ENCODE measurements around the gene CLASP1. TPM values are rescaled to one million over a fixed set of nuclear protein-coding genes. Genes with fewer than 3 reads are reported as not detected.
A peak's percentile ranks its signal among the peaks of the same experiment; 100 is the strongest.
"Not testable (repeated sequence)": the region's sequence is repeated elsewhere in the genome, so short reads cannot be mapped to it uniquely, and the experiment has no call there.

Gene CLASP1
- total RNA-seq, 2 donors from 2014 or later = 86.7 to 138 TPM

GRCh38 chr2:121489911-121490583, 159.2 kb downstream of the CLASP1 start:
- Mint-ChIP-seq H3K4me1 (peaks cover 14% of the 10 kb centered on the region), H3K9me3 (no peaks in the 10 kb centered on the region), H3K36me3 (ENCODE audit: low read depth) (peaks cover 37% of the 10 kb centered on the region)

GRCh38 chr2:121489284-121489683, 160.0 kb downstream of the CLASP1 start:
- Mint-ChIP-seq H3K27me3 (no peaks in the 10 kb centered on the region), H3K9me3 (no peaks in the 10 kb centered on the region), H3K4me3 (no peak overlapping the region), H3K27ac (no peak overlapping the region), H3K36me3 (ENCODE audit: low read depth) (peaks cover 37% of the 10 kb centered on the region), H3K4me1 (peaks cover 18% of the 10 kb centered on the region)
- ATAC-seq (replicated peaks) = peak; percentile 40

More at GRCh38 chr2:121489911-121490583, 159.2 kb downstream of the CLASP1 start:
- Mint-ChIP-seq H3K27me3 (no peaks in the 10 kb centered on the region), H3K27ac (no peak overlapping the region), H3K4me3 (no peak overlapping the region)
- peak; percentile 32 for ATAC-seq (replicated peaks)

- Mint-ChIP-seq H3K9me3 (no peaks in the 10 kb centered on the region), H3K27ac (no peak overlapping the region), H3K27me3 (no peaks in the 10 kb centered on the region), H3K4me1 (peaks cover 15% of the 10 kb centered on the region), H3K4me3 (no peak overlapping the region), H3K36me3 (ENCODE audit: low read depth) (peaks cover 31% of the 10 kb centered on the region)
- no peak for ATAC-seq (replicated peaks)
These were observed 163.0 kb downstream of the CLASP1 start for GRCh38 chr2:121486191-121486790.

GRCh38 chr2:121485039-121485438, 164.2 kb downstream of the CLASP1 start:
- Mint-ChIP-seq H3K9me3 (no peaks in the 10 kb centered on the region), H3K27me3 (no peaks in the 10 kb centered on the region), H3K27ac (peak overlapping the region; percentile 42), H3K4me1 (peaks cover 10% of the 10 kb centered on the region), H3K4me3 (no peak overlapping the region), H3K36me3 (ENCODE audit: low read depth) (peaks cover 41% of the 10 kb centered on the region)
- ATAC-seq (replicated peaks) = no peak

- H3K27me3 Mint-ChIP-seq = no peaks in the 10 kb centered on the region
- ATAC-seq (replicated peaks) = no peak
- no peak overlapping the region for H3K27ac Mint-ChIP-seq
- H3K9me3 Mint-ChIP-seq = no peaks in the 10 kb centered on the region
- no peak overlapping the region for H3K4me3 Mint-ChIP-seq
- peaks cover 18% of the 10 kb centered on the region for H3K4me1 Mint-ChIP-seq
- H3K36me3 Mint-ChIP-seq (ENCODE audit: low read depth) = peaks cover 46% of the 10 kb centered on the region
These were observed 165.4 kb downstream of the CLASP1 start for GRCh38 chr2:121483846-121484245.

- ATAC-seq (replicated peaks) = no peak
- H3K4me1 Mint-ChIP-seq = peaks cover 18% of the 10 kb centered on the region
- H3K27ac Mint-ChIP-seq = no peak overlapping the region
- H3K9me3 Mint-ChIP-seq = no peaks in the 10 kb centered on the region
- no peaks in the 10 kb centered on the region for H3K27me3 Mint-ChIP-seq
- no peak overlapping the region for H3K4me3 Mint-ChIP-seq
- peaks cover 46% of the 10 kb centered on the region for H3K36me3 Mint-ChIP-seq (ENCODE audit: low read depth)
These were observed 166.2 kb downstream of the CLASP1 start for GRCh38 chr2:121483021-121483420.

- Mint-ChIP-seq H3K27ac (no peak overlapping the region), H3K4me1 (peaks cover 21% of the 10 kb centered on the region), H3K9me3 (no peaks in the 10 kb centered on the region), H3K36me3 (ENCODE audit: low read depth) (peaks cover 46% of the 10 kb centered on the region), H3K4me3 (no peak overlapping the region), H3K27me3 (no peaks in the 10 kb centered on the region)
- no peak for ATAC-seq (replicated peaks)
These were observed 168.4 kb downstream of the CLASP1 start for GRCh38 chr2:121480826-121481225.

- Mint-ChIP-seq H3K27ac (peak overlapping the region; percentile 61), H3K4me1 (peaks cover 23% of the 10 kb centered on the region), H3K9me3 (no peaks in the 10 kb centered on the region), H3K4me3 (no peak overlapping the region), H3K36me3 (ENCODE audit: low read depth) (peaks cover 45% of the 10 kb centered on the region), H3K27me3 (no peaks in the 10 kb centered on the region)
- no peak for ATAC-seq (replicated peaks)
These were observed 169.3 kb downstream of the CLASP1 start for GRCh38 chr2:121479882-121480522.

GRCh38 chr2:121478996-121479745, 170.1 kb downstream of the CLASP1 start:
- no peaks in the 10 kb centered on the region for H3K9me3 Mint-ChIP-seq
- peak overlapping the region; percentile 61 for H3K27ac Mint-ChIP-seq
- H3K36me3 Mint-ChIP-seq (ENCODE audit: low read depth) = peaks cover 36% of the 10 kb centered on the region
- no peaks in the 10 kb centered on the region for H3K27me3 Mint-ChIP-seq
- H3K4me3 Mint-ChIP-seq = no peak overlapping the region
- H3K4me1 Mint-ChIP-seq = peaks cover 20% of the 10 kb centered on the region
- ATAC-seq (replicated peaks) = no peak

- H3K4me3 Mint-ChIP-seq; H3K27ac Mint-ChIP-seq; H3K9me3 Mint-ChIP-seq; H3K27me3 Mint-ChIP-seq; ATAC-seq (replicated peaks): not testable (repeated sequence)
- peaks cover 37% of the 10 kb centered on the region for H3K36me3 Mint-ChIP-seq (ENCODE audit: low read depth)
- H3K4me1 Mint-ChIP-seq = peaks cover 26% of the 10 kb centered on the region
These were observed 170.8 kb downstream of the CLASP1 start for GRCh38 chr2:121478358-121478995.

GRCh38 chr2:121476684-121477083, 172.6 kb downstream of the CLASP1 start:
- H3K36me3 Mint-ChIP-seq (ENCODE audit: low read depth) = peaks cover 35% of the 10 kb centered on the region
- H3K4me1 Mint-ChIP-seq = peaks cover 24% of the 10 kb centered on the region
- no peaks in the 10 kb centered on the region for H3K9me3 Mint-ChIP-seq
- H3K27me3 Mint-ChIP-seq = no peaks in the 10 kb centered on the region
- no peak overlapping the region for H3K4me3 Mint-ChIP-seq
- ATAC-seq (replicated peaks) = no peak
- no peak overlapping the region for H3K27ac Mint-ChIP-seq

- Mint-ChIP-seq H3K27me3 (no peaks in the 10 kb centered on the region), H3K4me1 (peaks cover 22% of the 10 kb centered on the region), H3K4me3 (no peak overlapping the region), H3K36me3 (ENCODE audit: low read depth) (peaks cover 35% of the 10 kb centered on the region), H3K9me3 (no peaks in the 10 kb centered on the region), H3K27ac (no peak overlapping the region)
- no peak for ATAC-seq (replicated peaks)
These were observed 173.3 kb downstream of the CLASP1 start for GRCh38 chr2:121475811-121476571.

GRCh38 chr2:121473512-121473911, 175.8 kb downstream of the CLASP1 start:
- peaks cover 13% of the 10 kb centered on the region for H3K4me1 Mint-ChIP-seq
- H3K4me3 Mint-ChIP-seq = no peak overlapping the region
- H3K27ac Mint-ChIP-seq = no peak overlapping the region
- H3K27me3 Mint-ChIP-seq = no peaks in the 10 kb centered on the region
- peaks cover 48% of the 10 kb centered on the region for H3K36me3 Mint-ChIP-seq (ENCODE audit: low read depth)
- no peaks in the 10 kb centered on the region for H3K9me3 Mint-ChIP-seq
- no peak for ATAC-seq (replicated peaks)

Measured in activated T-helper 17 cell treated with anti-CD3 and anti-CD28 coated beads, Interleukin-2, amount 50 U/mL, for 72 hours (primary cell).